ENCODE results near the gene OLIG1.

DNA sequence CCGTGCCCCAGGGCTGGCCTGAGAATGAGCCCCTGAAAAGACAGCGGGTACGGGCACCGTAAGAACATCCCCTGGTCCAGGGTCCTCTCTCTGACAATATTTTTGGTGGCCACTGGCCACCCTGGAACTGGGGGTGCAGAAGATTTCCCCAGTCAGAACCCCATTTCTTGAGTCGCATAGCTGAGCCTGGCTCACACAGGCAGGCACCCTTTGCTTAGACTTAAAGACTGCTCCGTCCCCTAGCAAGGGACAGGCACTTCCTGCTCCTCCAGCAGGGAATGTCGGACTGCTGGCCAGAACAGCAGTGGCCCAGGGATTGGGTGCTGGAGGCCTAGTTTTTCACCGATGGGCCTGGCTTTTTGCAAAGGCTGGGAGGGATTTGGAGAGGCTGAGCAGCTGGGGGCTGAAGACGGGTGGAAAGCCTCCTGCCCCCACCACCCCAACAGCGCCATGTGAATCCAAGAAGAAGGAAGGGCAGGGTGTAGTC is 39.9 kb upstream of the OLIG1 start:
- TF ChIP-seq, protein P1, sequence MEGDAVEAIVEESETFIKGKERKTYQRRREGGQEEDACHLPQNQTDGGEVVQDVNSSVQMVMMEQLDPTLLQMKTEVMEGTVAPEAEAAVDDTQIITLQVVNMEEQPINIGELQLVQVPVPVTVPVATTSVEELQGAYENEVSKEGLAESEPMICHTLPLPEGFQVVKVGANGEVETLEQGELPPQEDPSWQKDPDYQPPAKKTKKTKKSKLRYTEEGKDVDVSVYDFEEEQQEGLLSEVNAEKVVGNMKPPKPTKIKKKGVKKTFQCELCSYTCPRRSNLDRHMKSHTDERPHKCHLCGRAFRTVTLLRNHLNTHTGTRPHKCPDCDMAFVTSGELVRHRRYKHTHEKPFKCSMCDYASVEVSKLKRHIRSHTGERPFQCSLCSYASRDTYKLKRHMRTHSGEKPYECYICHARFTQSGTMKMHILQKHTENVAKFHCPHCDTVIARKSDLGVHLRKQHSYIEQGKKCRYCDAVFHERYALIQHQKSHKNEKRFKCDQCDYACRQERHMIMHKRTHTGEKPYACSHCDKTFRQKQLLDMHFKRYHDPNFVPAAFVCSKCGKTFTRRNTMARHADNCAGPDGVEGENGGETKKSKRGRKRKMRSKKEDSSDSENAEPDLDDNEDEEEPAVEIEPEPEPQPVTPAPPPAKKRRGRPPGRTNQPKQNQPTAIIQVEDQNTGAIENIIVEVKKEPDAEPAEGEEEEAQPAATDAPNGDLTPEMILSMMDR (IDR thresholded peaks at IDR 0.05) = no peak
- no peak for TF ChIP-seq RAD21 (IDR thresholded peaks at IDR 0.05; ENCODE audit: low read length)
- no peak for TF ChIP-seq POLR2AphosphoS5 (IDR thresholded peaks at IDR 0.05; ENCODE audit: low read depth, low read length)
- TF ChIP-seq, protein P2, sequence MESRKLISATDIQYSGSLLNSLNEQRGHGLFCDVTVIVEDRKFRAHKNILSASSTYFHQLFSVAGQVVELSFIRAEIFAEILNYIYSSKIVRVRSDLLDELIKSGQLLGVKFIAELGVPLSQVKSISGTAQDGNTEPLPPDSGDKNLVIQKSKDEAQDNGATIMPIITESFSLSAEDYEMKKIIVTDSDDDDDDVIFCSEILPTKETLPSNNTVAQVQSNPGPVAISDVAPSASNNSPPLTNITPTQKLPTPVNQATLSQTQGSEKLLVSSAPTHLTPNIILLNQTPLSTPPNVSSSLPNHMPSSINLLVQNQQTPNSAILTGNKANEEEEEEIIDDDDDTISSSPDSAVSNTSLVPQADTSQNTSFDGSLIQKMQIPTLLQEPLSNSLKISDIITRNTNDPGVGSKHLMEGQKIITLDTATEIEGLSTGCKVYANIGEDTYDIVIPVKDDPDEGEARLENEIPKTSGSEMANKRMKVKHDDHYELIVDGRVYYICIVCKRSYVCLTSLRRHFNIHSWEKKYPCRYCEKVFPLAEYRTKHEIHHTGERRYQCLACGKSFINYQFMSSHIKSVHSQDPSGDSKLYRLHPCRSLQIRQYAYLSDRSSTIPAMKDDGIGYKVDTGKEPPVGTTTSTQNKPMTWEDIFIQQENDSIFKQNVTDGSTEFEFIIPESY (IDR thresholded peaks at IDR 0.05; ENCODE audit: borderline replicate concordance, low read depth) = no peak
- TF ChIP-seq, protein P3, sequence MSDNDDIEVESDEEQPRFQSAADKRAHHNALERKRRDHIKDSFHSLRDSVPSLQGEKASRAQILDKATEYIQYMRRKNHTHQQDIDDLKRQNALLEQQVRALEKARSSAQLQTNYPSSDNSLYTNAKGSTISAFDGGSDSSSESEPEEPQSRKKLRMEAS (IDR thresholded peaks at IDR 0.05; ENCODE audit: low read depth) = no peak
- no peak for TF ChIP-seq YY1 (IDR thresholded peaks at IDR 0.05; ENCODE audit: low read depth)
- no peak for TF ChIP-seq TCF12 (IDR thresholded peaks at IDR 0.05)
- TF ChIP-seq CHD2 (IDR thresholded peaks at IDR 0.05; ENCODE audit: low read length, partially characterized antibody) = no peak
- no peak for TF ChIP-seq EP300 (IDR thresholded peaks at IDR 0.05; ENCODE audit: borderline replicate concordance in 1 of 2, low read depth in 1 of 2, low read length in 1 of 2)
- TF ChIP-seq RFX5 (IDR thresholded peaks at IDR 0.05; ENCODE audit: low read length) = no peak
- TF ChIP-seq EZH2phosphoT487 (IDR thresholded peaks at IDR 0.05; ENCODE audit: borderline replicate concordance, low read depth) = no peak

Data from SK-N-SH (cell line).